GM19397 (cell line): Measurements from ENCODE around the gene UST.

Source experiments
- ATAC-seq: cut with Tn5 transposase; IDR thresholded peaks from one replicate; pipeline ENCODE4 v1.9.1; 2021; ENCODE audit warnings: mild to moderate bottlenecking, moderate library complexity; ENCODE audit not compliant: unreplicated experiment

Gene UST

GRCh38 chr6:149075616-149076354 lies 329.0 kb downstream of the UST start:
- no peak for ATAC-seq

- ATAC-seq, result no peak
These were observed 329.5 kb downstream of the UST start for GRCh38 chr6:149076355-149076734.

GRCh38 chr6:149077208-149077607 lies 330.4 kb downstream of the UST start:
- ATAC-seq, result no peak

GRCh38 chr6:149078211-149078782 lies 331.5 kb downstream of the UST start:
- no peak for ATAC-seq

GRCh38 chr6:149079456-149079855 lies 332.6 kb downstream of the UST start:
- no peak for ATAC-seq

GRCh38 chr6:149079911-149080491 lies 333.2 kb downstream of the UST start:
- ATAC-seq, result no peak

GRCh38 chr6:149080511-149080910 lies 333.7 kb downstream of the UST start:
- ATAC-seq, result no peak

GRCh38 chr6:149081281-149081680 lies 334.5 kb downstream of the UST start:
- ATAC-seq, result no peak

GRCh38 chr6:149082320-149082719 lies 335.5 kb downstream of the UST start:
- no peak for ATAC-seq

GRCh38 chr6:149084026-149084425 lies 337.2 kb downstream of the UST start:
- ATAC-seq, result no peak

GRCh38 chr6:149084808-149085556 lies 338.2 kb downstream of the UST start:
- no peak for ATAC-seq

- ATAC-seq, result no peak
These were observed 338.7 kb downstream of the UST start for GRCh38 chr6:149085557-149085938.

- ATAC-seq, result no peak
These were observed 339.5 kb downstream of the UST start for GRCh38 chr6:149086363-149086762.

- ATAC-seq, result no peak
These were observed 341.1 kb downstream of the UST start for GRCh38 chr6:149087898-149088297.

GRCh38 chr6:149088361-149088760 lies 341.5 kb downstream of the UST start:
- ATAC-seq, result no peak

- ATAC-seq, result no peak
These were observed 342.7 kb downstream of the UST start for GRCh38 chr6:149089510-149089909.

GRCh38 chr6:149090937-149091336 lies 344.1 kb downstream of the UST start:
- no peak for ATAC-seq

- no peak for ATAC-seq
These were observed 346.8 kb downstream of the UST start for GRCh38 chr6:149093643-149094042.

GRCh38 chr6:149094156-149094555 lies 347.3 kb downstream of the UST start:
- ATAC-seq, result no peak

- no peak for ATAC-seq
These were observed 348.1 kb downstream of the UST start for GRCh38 chr6:149094934-149095351.

- no peak for ATAC-seq
These were observed 349.0 kb downstream of the UST start for GRCh38 chr6:149095842-149096241.

GRCh38 chr6:149097794-149098193 lies 351.0 kb downstream of the UST start:
- no peak for ATAC-seq
